ENCODE results near the gene AXL. TPM values are rescaled to one million over a fixed set of nuclear protein-coding genes. Genes with fewer than 3 reads are reported as not detected.
"Not testable (repeated sequence)": the region's sequence is repeated elsewhere in the genome, so short reads cannot be mapped to it uniquely, and the experiment has no call there.

AXL gene
- total RNA-seq, 1 experiment from 2014 or later: 107 TPM

- Mint-ChIP-seq H3K27me3 (ENCODE audit: unreplicated experiment) (no peaks in the 10 kb centered on the region), H3K27ac (ENCODE audit: unreplicated experiment) (no peak overlapping the region), H3K4me3 (ENCODE audit: low read depth, unreplicated experiment) (no peak overlapping the region), H3K36me3 (ENCODE audit: insufficient read depth, unreplicated experiment) (peaks cover 7% of the 10 kb centered on the region), H3K9me3 (ENCODE audit: low read depth, unreplicated experiment) (no peaks in the 10 kb centered on the region), H3K4me1 (ENCODE audit: low read depth, unreplicated experiment) (peaks cover 26% of the 10 kb centered on the region)
- no TSS peak for BruUV-seq (replicated peaks)
- intact Hi-C loops (cut with micrococcal nuclease; ENCODE audit: unreplicated experiment): no loop called here
- no peak for DNase-seq
- CTCF ChIA-PET: interaction anchor here (0.6 kb wide), 1 partner anchor 8 kb away, joined by 4 read pairs; no protein-coding TSS in a partner anchor
- TF ChIP-seq CTCF (IDR thresholded peaks at IDR 0.05; ENCODE audit: unreplicated experiment): no peak
Observed at GRCh38 chr19:41195675-41196497, 23.1 kb upstream of the AXL start.

- intact Hi-C loops (cut with micrococcal nuclease; ENCODE audit: unreplicated experiment): no loop called here
- TF ChIP-seq CTCF (IDR thresholded peaks at IDR 0.05; ENCODE audit: unreplicated experiment): no peak
- CTCF ChIA-PET: no interaction called here
- Mint-ChIP-seq H3K4me1 (ENCODE audit: low read depth, unreplicated experiment) (peaks cover 7% of the 10 kb centered on the region), H3K9me3 (ENCODE audit: low read depth, unreplicated experiment) (no peaks in the 10 kb centered on the region), H3K4me3 (ENCODE audit: low read depth, unreplicated experiment) (no peak overlapping the region), H3K27me3 (ENCODE audit: unreplicated experiment) (no peaks in the 10 kb centered on the region), H3K27ac (ENCODE audit: unreplicated experiment) (no peak overlapping the region), H3K36me3 (ENCODE audit: insufficient read depth, unreplicated experiment) (no peaks in the 10 kb centered on the region)
- no TSS peak for BruUV-seq (replicated peaks)
- DNase-seq: no peak
Observed at GRCh38 chr19:41198559-41198958, 20.5 kb upstream of the AXL start.

GRCh38 chr19:41203371-41203770, 15.7 kb upstream of the AXL start:
- intact Hi-C loops (cut with micrococcal nuclease; ENCODE audit: unreplicated experiment): no loop called here
- Mint-ChIP-seq H3K36me3 (ENCODE audit: insufficient read depth, unreplicated experiment) (peaks cover 4% of the 10 kb centered on the region), H3K27me3 (ENCODE audit: unreplicated experiment) (no peaks in the 10 kb centered on the region), H3K9me3 (ENCODE audit: low read depth, unreplicated experiment) (no peaks in the 10 kb centered on the region), H3K4me3 (ENCODE audit: low read depth, unreplicated experiment) (no peak overlapping the region), H3K27ac (ENCODE audit: unreplicated experiment) (no peak overlapping the region), H3K4me1 (ENCODE audit: low read depth, unreplicated experiment) (peaks cover 13% of the 10 kb centered on the region)
- no TSS peak for BruUV-seq (replicated peaks)
- DNase-seq: no peak
- CTCF ChIA-PET: interaction anchor here (1.1 to 2.1 kb wide), 6 partner anchors 15 to 414 kb away, joined by 3 to 54 read pairs (median 12); partner anchors contain the start of genes AXL and HNRNPUL1
- no peak for TF ChIP-seq CTCF (IDR thresholded peaks at IDR 0.05; ENCODE audit: unreplicated experiment)

- intact Hi-C loops (cut with micrococcal nuclease; ENCODE audit: unreplicated experiment): loop anchor here (1.0 kb wide), 1 partner anchor 58 kb away; no protein-coding TSS in a partner anchor
- H3K27ac Mint-ChIP-seq (ENCODE audit: unreplicated experiment); H3K9me3 Mint-ChIP-seq (ENCODE audit: low read depth, unreplicated experiment); H3K4me3 Mint-ChIP-seq (ENCODE audit: low read depth, unreplicated experiment); H3K36me3 Mint-ChIP-seq (ENCODE audit: insufficient read depth, unreplicated experiment); H3K27me3 Mint-ChIP-seq (ENCODE audit: unreplicated experiment); BruUV-seq (replicated peaks): not testable (repeated sequence)
- H3K4me1 Mint-ChIP-seq (ENCODE audit: low read depth, unreplicated experiment): peaks cover 13% of the 10 kb centered on the region
- CTCF ChIA-PET: interaction anchor here (0.6 to 2.1 kb wide), 20 partner anchors 8 to 673 kb away, joined by 3 to 54 read pairs (median 4); partner anchors contain the start of genes AXL and HNRNPUL1
- DNase-seq: peak; percentile 90
- TF ChIP-seq CTCF (IDR thresholded peaks at IDR 0.05; ENCODE audit: unreplicated experiment): peak; percentile 91
Observed at GRCh38 chr19:41204338-41204737, 14.7 kb upstream of the AXL start.
